Rectal smooth muscle tissue (tissue), 1 donor: ENCODE results near the gene NKG7.
A peak's percentile ranks its signal among the peaks of the same experiment; 100 is the strongest.

Experiments
- H3K27ac ChIP-seq: one replicate; pipeline ENCODE4 v1.7.0; 2013; ENCODE audit warnings: low read depth, low read length, inconsistent platforms
- H3K27me3 ChIP-seq: one replicate; pipeline ENCODE4 v1.7.0; 2013; ENCODE audit warnings: low read length; ENCODE audit not compliant: control insufficient read depth, insufficient read depth
- H3K36me3 ChIP-seq: one replicate; pipeline ENCODE4 v1.7.0; 2013; ENCODE audit warnings: low read length; ENCODE audit not compliant: control insufficient read depth, insufficient read depth
- H3K4me1 ChIP-seq: one replicate; pipeline ENCODE4 v1.7.0; 2013; ENCODE audit warnings: low read length; ENCODE audit not compliant: control insufficient read depth, insufficient read depth
- H3K4me3 ChIP-seq: one replicate; pipeline ENCODE4 v1.7.0; 2013; ENCODE audit warnings: low read length
- H3K9ac ChIP-seq: one replicate; pipeline ENCODE4 v1.7.0; 2013; ENCODE audit warnings: low read length

NKG7 gene

DNA sequence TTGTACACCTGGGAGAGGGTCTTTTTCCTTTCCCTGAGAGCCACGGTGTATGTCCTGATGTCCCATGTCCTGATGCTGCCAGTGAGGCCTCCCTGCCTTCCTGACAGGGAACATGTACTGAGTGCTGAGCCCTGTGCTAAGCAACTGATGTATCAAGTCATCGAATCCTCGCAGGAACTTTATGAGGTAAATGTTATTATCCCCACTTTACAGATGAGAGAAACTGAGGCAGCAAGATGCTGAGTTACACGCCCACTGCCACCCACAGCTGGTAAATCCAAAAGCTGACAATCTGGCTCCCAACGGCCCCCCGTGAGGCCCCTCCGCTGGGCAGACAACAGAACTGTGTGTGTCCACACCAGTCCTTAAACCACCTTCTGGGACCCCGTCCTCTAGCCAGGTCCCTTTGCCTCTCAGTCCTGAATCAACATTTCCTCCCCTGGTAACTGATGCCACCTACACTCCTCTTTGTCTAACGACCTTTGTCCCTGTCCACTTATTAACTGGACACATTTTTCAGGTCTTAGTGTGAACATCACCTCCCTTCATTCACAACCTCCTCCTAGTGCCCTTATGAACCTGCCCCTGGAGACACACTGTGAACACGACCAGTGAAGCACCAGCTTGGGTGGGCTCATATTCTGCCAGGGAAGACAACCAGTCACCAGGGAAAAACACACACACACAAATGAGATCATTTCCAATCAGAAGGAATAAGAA is 25.1 kb downstream of the NKG7 start:
- H3K27ac ChIP-seq: no peak overlapping the region
- H3K27me3 ChIP-seq: no peaks in the 10 kb centered on the region
- H3K9ac ChIP-seq: no peak overlapping the region
- peaks cover 9% of the 10 kb centered on the region for H3K36me3 ChIP-seq
- no peak overlapping the region for H3K4me3 ChIP-seq
- no peaks in the 10 kb centered on the region for H3K4me1 ChIP-seq

DNA sequence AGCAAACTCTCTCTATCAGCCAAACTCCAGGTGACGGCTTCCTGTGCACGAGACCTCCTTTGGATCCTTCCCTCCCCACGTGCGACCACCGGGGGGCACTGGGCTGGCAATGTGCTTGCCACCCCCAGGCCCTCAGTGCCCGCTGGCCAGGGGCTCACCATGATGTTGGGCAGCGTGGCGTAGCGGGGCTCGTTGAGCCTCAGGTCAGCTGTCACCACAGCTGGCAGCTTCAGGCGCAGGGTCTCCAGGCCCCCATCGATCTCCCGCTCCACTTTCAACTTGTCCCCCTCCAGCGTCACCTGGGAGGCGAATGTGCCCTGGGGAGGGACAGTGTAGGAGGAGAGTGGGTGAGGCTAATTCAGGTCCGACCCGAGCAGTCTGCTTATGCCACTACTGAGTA is 25.7 kb downstream of the NKG7 start:
- H3K9ac ChIP-seq: no peak overlapping the region
- no peaks in the 10 kb centered on the region for H3K4me1 ChIP-seq
- no peaks in the 10 kb centered on the region for H3K27me3 ChIP-seq
- H3K4me3 ChIP-seq: no peak overlapping the region
- H3K27ac ChIP-seq: no peak overlapping the region
- H3K36me3 ChIP-seq: peaks cover 9% of the 10 kb centered on the region

DNA sequence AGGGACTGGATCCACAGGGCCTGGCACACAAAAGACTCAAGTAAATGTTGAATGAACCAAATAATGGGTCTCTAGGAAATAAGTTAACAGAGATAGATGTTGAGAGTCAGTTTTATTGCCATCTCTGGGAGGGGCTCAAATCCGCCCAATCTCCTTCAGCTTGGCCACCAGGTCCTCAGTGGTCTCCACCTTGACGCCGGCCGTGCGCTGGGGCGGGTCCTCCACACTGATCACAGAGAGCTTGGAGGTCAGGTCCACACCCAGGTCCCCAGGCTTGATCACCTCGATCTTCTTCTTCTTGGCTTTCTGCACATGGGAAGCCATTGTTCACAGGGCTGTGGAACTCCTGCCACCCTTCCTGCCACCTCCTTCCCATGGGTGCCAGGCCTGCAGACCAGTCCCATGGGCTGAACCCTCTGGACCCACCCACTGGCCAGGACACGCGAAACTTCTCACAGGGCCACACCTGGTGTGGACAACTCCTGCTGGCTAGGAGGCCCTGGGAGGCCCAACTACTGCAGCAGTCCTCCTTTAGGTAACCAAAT is 27.3 kb downstream of the NKG7 start:
- H3K27me3 ChIP-seq: no peaks in the 10 kb centered on the region
- H3K27ac ChIP-seq: no peak overlapping the region
- H3K36me3 ChIP-seq: peaks cover 9% of the 10 kb centered on the region
- H3K4me3 ChIP-seq: no peak overlapping the region
- H3K9ac ChIP-seq: no peak overlapping the region
- no peaks in the 10 kb centered on the region for H3K4me1 ChIP-seq

DNA sequence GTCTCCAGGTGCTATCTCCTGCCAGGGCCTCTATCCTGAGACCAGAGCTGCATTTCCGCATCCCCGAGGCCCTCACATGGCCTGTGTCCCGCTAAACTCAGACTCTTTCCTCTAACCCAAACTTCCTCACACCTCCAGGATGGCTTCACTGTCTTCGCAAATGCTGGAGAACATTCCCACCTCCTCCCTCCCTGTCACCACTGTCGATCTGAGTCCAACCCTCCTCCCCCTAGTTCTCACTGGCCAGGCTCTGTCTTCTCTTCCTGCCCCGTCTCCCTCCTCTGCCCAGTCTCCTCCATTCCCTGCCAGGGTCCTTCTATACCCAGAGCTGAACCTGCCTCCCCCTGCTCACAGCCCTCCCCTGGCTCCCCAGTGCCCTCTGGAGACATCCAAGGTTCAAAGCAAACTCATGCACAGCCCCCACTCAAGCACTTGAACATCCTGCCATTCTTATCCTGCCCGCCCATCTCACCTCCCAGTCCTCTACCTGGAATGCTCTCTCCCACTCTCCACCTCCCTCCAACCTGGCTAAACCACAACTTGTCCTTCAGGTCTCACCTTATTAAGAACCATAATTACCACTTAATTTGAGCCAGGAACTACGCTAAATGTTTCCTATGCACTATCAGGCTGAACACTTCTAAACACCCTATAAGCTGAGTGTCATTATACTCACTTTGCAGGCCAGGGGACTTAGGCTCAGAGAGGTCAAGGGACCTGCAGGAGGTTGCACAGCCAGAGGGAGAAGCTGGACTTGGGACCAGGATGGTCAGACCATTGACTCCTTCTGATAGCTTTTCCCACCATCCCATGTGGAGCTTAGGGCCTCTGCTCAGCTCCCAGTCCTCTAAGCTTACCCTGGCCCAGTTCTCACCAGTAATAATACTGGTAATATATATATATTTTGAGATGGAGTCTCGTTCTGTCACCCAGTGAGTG is 29.6 kb downstream of the NKG7 start:
- Histone ChIP-seq H3K4me3 (no peak overlapping the region), H3K27me3 (no peaks in the 10 kb centered on the region), H3K9ac (no peak overlapping the region), H3K27ac (no peak overlapping the region), H3K36me3 (peaks cover 9% of the 10 kb centered on the region), H3K4me1 (peaks cover 3% of the 10 kb centered on the region)

DNA sequence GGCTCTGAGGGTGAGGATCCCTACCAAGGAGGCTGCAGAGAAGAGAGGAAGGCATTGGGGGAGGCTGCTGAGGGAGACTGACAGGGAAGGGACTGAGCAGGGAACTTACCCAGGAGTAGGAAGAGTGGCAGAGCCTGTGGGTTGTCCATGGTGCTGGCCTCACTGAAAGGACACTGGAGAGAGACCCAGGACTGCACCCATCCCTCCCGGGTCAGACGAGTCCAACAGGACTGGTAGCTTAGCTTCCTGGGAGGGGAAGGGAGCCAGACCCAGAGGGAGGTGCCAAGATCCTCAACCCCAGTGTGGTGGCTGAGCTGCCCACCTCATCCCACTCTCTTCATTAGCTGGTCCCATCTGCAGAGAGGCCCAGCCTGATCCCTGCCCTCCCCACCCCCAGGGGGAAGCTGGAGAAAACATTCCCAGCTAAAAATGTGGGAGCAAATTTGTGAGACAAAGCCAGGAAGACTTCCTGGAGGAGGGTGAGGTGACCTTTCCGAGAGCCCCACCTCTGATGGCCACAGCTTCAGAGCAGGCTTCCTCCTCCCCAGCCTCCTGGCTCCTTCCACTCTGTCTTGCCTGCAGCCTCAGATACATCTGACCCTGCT is 30.4 kb downstream of the NKG7 start, which contains the start of gene VSIG10L:
VSIG10L (minus strand) TSS at position 164 of the 605 bp plus-strand sequence; CDS start at position 149, 15 bp downstream.
- Histone ChIP-seq H3K4me3 (no peak within 1 kb of the TSS), H3K27ac (no peak within 1 kb of the TSS)

DNA sequence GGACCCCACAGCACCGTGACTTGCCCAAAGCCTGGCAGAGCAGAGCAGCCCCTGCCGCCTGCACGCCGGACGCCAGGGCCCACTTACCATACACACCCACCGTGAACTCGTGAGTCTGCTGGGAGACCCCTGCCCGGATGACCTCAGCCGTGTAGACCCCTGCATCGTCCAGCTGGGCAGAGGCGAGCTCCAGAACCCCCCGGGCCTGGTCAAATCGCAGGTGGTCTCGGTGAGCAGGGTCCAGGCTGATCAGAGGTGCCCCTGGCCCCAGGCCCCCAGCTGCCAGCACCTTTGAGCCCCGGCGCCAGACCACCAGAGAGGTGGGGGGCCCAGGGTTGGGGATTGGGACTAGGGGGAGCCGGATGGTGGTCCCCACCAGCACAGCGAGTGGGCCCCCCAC is 31.4 kb downstream of the NKG7 start:
- Histone ChIP-seq H3K36me3 (peaks cover 3% of the 10 kb centered on the region), H3K27me3 (no peaks in the 10 kb centered on the region), H3K27ac (no peak overlapping the region), H3K9ac (no peak overlapping the region), H3K4me1 (peaks cover 3% of the 10 kb centered on the region), H3K4me3 (no peak overlapping the region)

More for the DNA sequence above, 30.4 kb downstream of the NKG7 start, which contains the start of gene VSIG10L:
- Histone ChIP-seq H3K27me3 (no peaks in the 10 kb centered on the region), H3K36me3 (peaks cover 9% of the 10 kb centered on the region), H3K9ac (no peak within 1 kb of the TSS), H3K4me1 (peaks cover 3% of the 10 kb centered on the region)

DNA sequence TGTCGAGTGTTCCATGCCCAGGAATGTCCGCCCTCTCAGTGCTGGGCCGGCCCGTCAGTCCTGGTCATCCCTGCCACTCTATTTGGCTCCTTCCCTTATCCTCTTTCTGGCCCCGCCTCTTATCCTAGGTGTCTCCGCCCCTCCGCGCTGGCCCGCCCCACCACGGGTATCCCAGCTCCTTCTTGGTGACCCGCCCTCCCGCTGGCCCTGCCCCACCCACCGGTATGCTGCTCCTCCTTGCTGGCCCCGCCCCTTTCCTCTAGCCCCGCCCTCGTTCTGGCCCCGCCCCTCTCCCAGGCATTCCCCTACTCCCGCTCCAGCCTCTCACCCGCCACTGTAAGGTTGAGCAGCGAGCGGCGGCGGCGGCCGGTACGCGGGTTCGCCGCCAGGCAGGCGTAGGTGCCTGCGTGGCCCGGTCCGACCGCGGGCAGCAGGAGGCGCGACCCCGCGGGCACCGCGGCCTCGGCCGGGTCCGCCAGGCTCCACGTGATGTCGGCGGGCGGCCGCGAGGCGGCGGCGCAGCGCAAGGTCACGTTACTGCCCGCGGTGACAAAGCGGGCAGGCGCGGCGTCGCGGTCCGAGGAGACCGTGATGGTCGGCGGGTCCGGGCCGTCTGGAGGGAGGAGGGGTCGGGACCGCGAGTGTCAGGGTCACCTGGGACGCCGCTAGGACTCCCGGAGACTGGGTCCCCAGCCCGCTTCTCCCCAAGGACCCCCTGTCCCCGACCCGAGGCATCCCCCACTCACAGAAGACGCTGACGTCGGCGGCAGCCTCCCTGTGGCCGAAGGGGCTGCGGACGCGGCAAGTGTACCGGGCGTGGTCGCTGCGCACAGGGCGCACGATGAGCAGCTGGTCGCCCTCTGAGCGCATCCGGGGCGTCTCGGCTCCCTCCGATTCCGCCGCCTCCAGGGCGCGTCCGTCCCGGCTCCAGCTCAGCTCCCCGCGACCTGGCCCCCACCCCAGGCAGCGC is 32.5 kb downstream of the NKG7 start:
- Histone ChIP-seq H3K9ac (no peak overlapping the region), H3K27ac (peak overlapping the region; percentile 64), H3K36me3 (no peaks in the 10 kb centered on the region), H3K4me3 (peak overlapping the region; percentile 86), H3K27me3 (no peaks in the 10 kb centered on the region), H3K4me1 (peaks cover 3% of the 10 kb centered on the region)

DNA sequence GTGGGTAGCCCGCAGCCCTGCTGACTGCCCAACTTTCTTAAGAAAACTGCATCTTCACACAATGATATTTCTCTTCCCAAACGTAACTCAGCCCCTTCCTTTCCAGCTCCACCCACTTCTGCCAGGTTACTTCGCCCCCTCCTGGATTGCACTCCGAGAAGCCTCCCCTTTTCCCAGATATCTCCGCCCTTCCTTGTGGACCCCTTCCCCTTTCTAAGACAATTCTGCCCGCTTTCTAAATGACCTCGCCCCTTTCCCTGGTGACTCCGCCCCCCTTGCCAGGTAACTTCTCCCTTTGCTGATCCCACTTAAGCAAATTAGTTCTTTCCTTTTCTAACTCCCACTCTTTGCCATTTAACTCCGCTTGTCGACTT is 33.2 kb downstream of the NKG7 start:
- Histone ChIP-seq H3K27ac (peak overlapping the region; percentile 64), H3K9ac (no peak overlapping the region), H3K4me3 (peak overlapping the region; percentile 86), H3K36me3 (no peaks in the 10 kb centered on the region), H3K27me3 (no peaks in the 10 kb centered on the region), H3K4me1 (peaks cover 3% of the 10 kb centered on the region)

DNA sequence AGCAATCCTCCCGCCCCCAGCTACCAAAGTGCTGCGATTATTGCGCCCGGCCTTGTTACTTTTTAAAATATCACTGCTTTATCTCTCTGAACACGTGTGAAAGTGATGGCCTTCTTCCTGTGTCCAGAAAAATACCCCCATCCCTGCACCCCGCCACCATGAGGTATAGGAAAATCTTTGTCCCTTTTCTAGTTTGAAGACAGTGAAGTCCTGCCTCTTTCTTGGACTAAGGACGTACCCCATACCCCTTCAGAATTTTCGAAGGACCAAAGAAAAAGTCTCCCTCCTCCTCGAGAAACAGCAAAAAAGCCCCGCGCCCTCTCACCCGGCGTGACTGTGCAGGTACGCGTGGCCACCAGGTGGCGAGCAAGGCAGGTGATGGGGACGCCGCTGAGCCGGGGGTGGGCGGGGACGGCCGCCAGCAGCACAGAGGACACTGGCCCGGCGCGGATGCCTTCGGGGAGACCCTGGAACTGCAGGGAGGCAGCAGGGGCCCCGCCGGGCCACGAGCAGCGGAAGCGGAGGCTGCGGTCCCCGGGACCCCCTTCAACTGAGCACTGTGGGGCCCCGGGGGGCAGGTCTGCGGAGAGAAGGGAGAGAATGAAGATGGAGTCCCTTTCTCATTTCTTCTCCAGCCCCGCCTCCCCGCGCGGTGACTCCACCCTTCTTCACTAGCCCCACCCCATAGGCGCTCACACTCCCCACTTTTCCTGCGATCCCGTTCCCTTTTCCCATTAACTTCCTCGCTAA is 33.7 kb downstream of the NKG7 start:
- peak overlapping the region; percentile 86 for H3K4me3 ChIP-seq
- peak overlapping the region; percentile 64 for H3K27ac ChIP-seq
- peaks cover 3% of the 10 kb centered on the region for H3K4me1 ChIP-seq
- H3K27me3 ChIP-seq: no peaks in the 10 kb centered on the region
- no peaks in the 10 kb centered on the region for H3K36me3 ChIP-seq
- no peak overlapping the region for H3K9ac ChIP-seq

DNA sequence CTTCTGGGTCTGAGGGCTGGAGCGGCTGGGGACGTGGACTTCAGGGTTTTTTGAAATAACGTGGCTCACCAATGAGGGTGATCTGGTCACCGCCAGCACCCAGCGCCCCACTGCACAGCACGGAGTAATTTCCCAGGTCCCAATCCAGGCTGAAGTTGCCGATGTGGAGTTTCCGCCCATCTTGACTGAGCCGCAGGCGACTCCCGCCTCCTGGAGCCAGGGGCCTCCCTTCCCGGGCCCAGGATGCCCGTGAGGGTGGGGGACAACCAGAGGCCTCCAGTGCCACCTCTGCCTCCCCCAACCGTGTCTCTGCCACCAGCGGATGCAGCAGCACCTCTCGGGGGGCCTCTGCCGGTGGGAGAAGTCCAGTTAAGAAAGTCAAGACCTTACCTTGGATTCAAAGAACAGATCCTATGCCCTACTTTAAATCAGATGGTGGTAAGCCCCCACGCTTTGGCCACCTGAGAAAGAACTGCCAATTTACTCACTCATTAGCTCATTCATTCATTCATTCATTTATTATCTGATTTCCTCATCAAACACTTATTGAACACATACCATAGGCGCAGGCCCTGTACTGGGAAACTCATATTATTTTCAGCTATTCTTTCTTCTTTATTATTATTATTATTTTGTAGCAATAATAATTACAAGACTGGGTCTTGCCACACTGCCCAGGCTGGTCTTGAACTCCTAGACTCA is 34.4 kb downstream of the NKG7 start:
- H3K27ac ChIP-seq: no peak overlapping the region
- peaks cover 3% of the 10 kb centered on the region for H3K4me1 ChIP-seq
- H3K4me3 ChIP-seq: no peak overlapping the region
- no peaks in the 10 kb centered on the region for H3K36me3 ChIP-seq
- no peaks in the 10 kb centered on the region for H3K27me3 ChIP-seq
- no peak overlapping the region for H3K9ac ChIP-seq
